OCI-LY3 (cell line): ENCODE results near the gene ASPN.

Source experiments
- H2AFZ ChIP-seq: fragments of 200-600, 300-600 bp; shearing (Covaris generic); 2 replicates; pipeline ENCODE4 v1.6.0; 2014; ENCODE audit warnings: antibody characterized with exemption, low read depth, low read length
- H3K27ac ChIP-seq: fragments of 200-600, 300-600 bp; sonication (generic); 2 replicates; pipeline ENCODE4 v1.5.1; 2014; ENCODE audit warnings: mild to moderate bottlenecking, low read length, moderate library complexity, mixed read lengths
- H3K27me3 ChIP-seq: fragments of 200-600, 300-600 bp; sonication (generic); 2 replicates; pipeline ENCODE4 v1.6.1; 2014; ENCODE audit warnings: low read depth, low read length, mixed read lengths
- H3K36me3 ChIP-seq: fragments of 200-600, 300-600 bp; sonication (generic); replicated peaks from 2 replicates; pipeline ENCODE3; 2014; ENCODE audit warnings: low read depth, low read length, mixed read lengths
- H3K4me1 ChIP-seq: fragments of 300-600, 200-600 bp; sonication (generic); 2 replicates; pipeline ENCODE4 v1.6.1; 2014; ENCODE audit warnings: low read length, mixed read lengths
- H3K4me2 ChIP-seq: fragments of 200-600, 300-600 bp; sonication (generic); 2 replicates; pipeline ENCODE4 v1.6.1; 2014; ENCODE audit warnings: low read length, mixed read lengths
- H3K4me3 ChIP-seq: fragments of 300-600, 200-600 bp; sonication (generic); 2 replicates; pipeline ENCODE4 v1.5.1; 2014; ENCODE audit warnings: antibody characterized with exemption, mild to moderate bottlenecking, low read length, moderate library complexity
- H3K79me2 ChIP-seq: fragments of 300-600, 200-600 bp; shearing (Covaris generic); 2 replicates; pipeline ENCODE4 v1.6.1; 2014; ENCODE audit warnings: mild to moderate bottlenecking, low read length, mixed read lengths
- H3K9ac ChIP-seq: fragments of 300-600, 200-600 bp; shearing (Covaris generic); 2 replicates; pipeline ENCODE4 v1.6.0; 2014; ENCODE audit warnings: mild to moderate bottlenecking, low read length, moderate library complexity
- H3K9me3 ChIP-seq: fragments of 200-600, 300-600 bp; shearing (Covaris generic); 2 replicates; pipeline ENCODE4 v1.6.1; 2014; ENCODE audit warnings: low read length, mixed read lengths; ENCODE audit not compliant: insufficient read depth
- H4K20me1 ChIP-seq: fragments of 200-600, 300-600 bp; sonication (generic); 2 replicates; pipeline ENCODE4 v1.6.1; 2016; ENCODE audit warnings: low read length, mixed read lengths; ENCODE audit not compliant: insufficient read depth
- CTCF ChIP-seq: fragments of 200-600, 300-600 bp; sonication (generic); IDR thresholded peaks from 2 replicates; pipeline ENCODE4 v1.5.1; 2014; ENCODE audit warnings: antibody characterized with exemption, low read length, low read depth
- EZH2phosphoT487 ChIP-seq: fragments of 200-600 bp; shearing (Covaris generic); IDR thresholded peaks from 2 replicates; pipeline ENCODE4 v1.6.1; 2018; ENCODE audit warnings: antibody characterized with exemption, mixed run types, low read depth

ASPN gene

GRCh38 chr9:92486371-92486770 lies 4.1 kb upstream of the ASPN start:
- H4K20me1 ChIP-seq = no peaks in the 10 kb centered on the region
- H3K9me3 ChIP-seq = no peaks in the 10 kb centered on the region
- no peak overlapping the region for H3K4me3 ChIP-seq
- no peak overlapping the region for H3K9ac ChIP-seq
- H3K79me2 ChIP-seq = no peaks in the 10 kb centered on the region
- peaks cover 3% of the 10 kb centered on the region for H3K4me1 ChIP-seq
- H3K36me3 ChIP-seq = no peaks in the 10 kb centered on the region
- TF ChIP-seq CTCF (no peak), EZH2phosphoT487 (no peak)
- H3K4me2 ChIP-seq = no peak overlapping the region
- no peaks in the 10 kb centered on the region for H3K27me3 ChIP-seq
- no peak overlapping the region for H2AFZ ChIP-seq
- H3K27ac ChIP-seq = no peak overlapping the region

GRCh38 chr9:92484563-92484962 lies 2.3 kb upstream of the ASPN start:
- Histone ChIP-seq H3K27ac (no peak overlapping the region), H3K4me3 (no peak overlapping the region), H3K4me1 (peaks cover 12% of the 10 kb centered on the region), H3K9ac (no peak overlapping the region), H3K27me3 (no peaks in the 10 kb centered on the region), H3K36me3 (no peaks in the 10 kb centered on the region), H3K9me3 (no peaks in the 10 kb centered on the region), H3K4me2 (no peak overlapping the region), H4K20me1 (no peaks in the 10 kb centered on the region), H3K79me2 (no peaks in the 10 kb centered on the region), H2AFZ (no peak overlapping the region)
- TF ChIP-seq CTCF (no peak), EZH2phosphoT487 (no peak)

- peaks cover 12% of the 10 kb centered on the region for H3K4me1 ChIP-seq
- H3K27me3 ChIP-seq = no peaks in the 10 kb centered on the region
- TF ChIP-seq EZH2phosphoT487 = no peak
- TF ChIP-seq CTCF = no peak
- H3K9ac ChIP-seq = no peak overlapping the region
- no peaks in the 10 kb centered on the region for H3K79me2 ChIP-seq
- H3K9me3 ChIP-seq = no peaks in the 10 kb centered on the region
- no peak overlapping the region for H3K4me2 ChIP-seq
- H3K4me3 ChIP-seq = no peak overlapping the region
- no peak overlapping the region for H3K27ac ChIP-seq
- H3K36me3 ChIP-seq = no peaks in the 10 kb centered on the region
- H2AFZ ChIP-seq = no peak overlapping the region
- H4K20me1 ChIP-seq = no peaks in the 10 kb centered on the region
Observed at GRCh38 chr9:92483627-92484545, 1.6 kb upstream of the ASPN start.

- no peak for TF ChIP-seq CTCF
- TF ChIP-seq EZH2phosphoT487 = no peak
- no peaks in the 10 kb centered on the region for H3K9me3 ChIP-seq
- H3K36me3 ChIP-seq = no peaks in the 10 kb centered on the region
- no peak overlapping the region for H3K27ac ChIP-seq
- H2AFZ ChIP-seq = no peak overlapping the region
- H3K4me3 ChIP-seq = no peak overlapping the region
- no peak overlapping the region for H3K9ac ChIP-seq
- H3K27me3 ChIP-seq = no peaks in the 10 kb centered on the region
- no peaks in the 10 kb centered on the region for H4K20me1 ChIP-seq
- H3K79me2 ChIP-seq = no peaks in the 10 kb centered on the region
- H3K4me1 ChIP-seq = peaks cover 12% of the 10 kb centered on the region
- H3K4me2 ChIP-seq = no peak overlapping the region
Observed at GRCh38 chr9:92482805-92483204, 499 bp upstream of the ASPN start.
